Fibroblast of skin of abdomen (primary cell): ENCODE measurements around the gene RNF183.
A peak's percentile ranks its signal among the peaks of the same experiment; 100 is the strongest.
"Not testable (repeated sequence)": the region's sequence is repeated elsewhere in the genome, so short reads cannot be mapped to it uniquely, and the experiment has no call there.

Experiments used
- DNase-seq: peaks from one replicate; pipeline ENCODE4 v3.0.0-alpha.2; 2013

RNF183 gene

GRCh38 chr9:113274474-113275156 lies 28.6 kb downstream of the RNF183 start:
- peak; percentile 57 for DNase-seq

GRCh38 chr9:113269871-113270270 lies 33.3 kb downstream of the RNF183 start:
- DNase-seq: no peak

- DNase-seq: no peak
Observed at GRCh38 chr9:113269355-113269754, 33.8 kb downstream of the RNF183 start.

GRCh38 chr9:113267911-113268566 lies 35.1 kb downstream of the RNF183 start:
- DNase-seq: no peak

GRCh38 chr9:113266174-113266573 lies 37.0 kb downstream of the RNF183 start:
- no peak for DNase-seq

GRCh38 chr9:113261917-113262671 lies 41.1 kb downstream of the RNF183 start:
- no peak for DNase-seq

- DNase-seq: no peak
Observed at GRCh38 chr9:113258282-113258681, 44.9 kb downstream of the RNF183 start.

GRCh38 chr9:113257863-113258262 lies 45.3 kb downstream of the RNF183 start:
- no peak for DNase-seq

GRCh38 chr9:113255438-113255837 lies 47.7 kb downstream of the RNF183 start:
- no peak for DNase-seq

GRCh38 chr9:113254991-113255390 lies 48.2 kb downstream of the RNF183 start:
- DNase-seq: no peak

GRCh38 chr9:113250807-113251206 lies 52.4 kb downstream of the RNF183 start:
- DNase-seq: no peak

GRCh38 chr9:113249661-113250060 lies 53.5 kb downstream of the RNF183 start:
- not testable (repeated sequence) for DNase-seq

GRCh38 chr9:113247640-113248039 lies 55.5 kb downstream of the RNF183 start:
- no peak for DNase-seq
